Endothelial cell of coronary artery (primary cell): ENCODE measurements around the gene MOXD1. TPM values are rescaled to one million over a fixed set of nuclear protein-coding genes. Genes with fewer than 3 reads are reported as not detected.

Experiments used
- total RNA-seq: library from RNA; depleted of rRNA; stranded (reverse); fragments of >200 nt; gene quantifications from 2 replicates; pipeline ENCODE4 v1.2.3, GENCODE V29; 2014

The MOXD1 gene
- total RNA-seq, result 0.09 TPM in 1 of 2 replicates, not detected in the other

GRCh38 chr6:132400883-132401617 is at the start of gene MOXD1:
MOXD1 (minus strand) TSS chr6:132401475; CDS start chr6:132401426, 49 bp downstream.

Other genes starting within 250 kb of the MOXD1 start
- gene STX7, start 111.6 kb upstream of the MOXD1 start, total RNA-seq, result 29.4 and 36.1 TPM in 2 replicates
- gene TAAR9, start 136.8 kb upstream of the MOXD1 start, total RNA-seq, result not detected in 2 replicates
- gene TAAR8, start 151.2 kb upstream of the MOXD1 start, total RNA-seq, result not detected in 2 replicates
- gene TAAR6, start 168.8 kb upstream of the MOXD1 start, total RNA-seq, result not detected in 2 replicates
- gene TAAR5, start 188.3 kb upstream of the MOXD1 start, total RNA-seq, result not detected in 2 replicates
- gene TAAR2, start 222.8 kb upstream of the MOXD1 start, total RNA-seq, result not detected in 2 replicates